Loucy (cell line): ENCODE results near the gene LUZP2.

Experiments
- H2AFZ ChIP-seq: fragments of 200-600 bp; sonication (generic); 2 replicates; pipeline ENCODE4 v1.6.0; 2016; ENCODE audit warnings: antibody characterized with exemption, mild to moderate bottlenecking, low read length, moderate library complexity
- H3F3A ChIP-seq: fragments of 200-600 bp; 2 replicates; pipeline ENCODE4 v1.6.0; 2016; ENCODE audit warnings: antibody characterized with exemption, low read depth, mild to moderate bottlenecking
- H3K27me3 ChIP-seq: fragments of 200-600 bp; sonication (generic); 2 replicates; pipeline ENCODE4 v1.6.1; 2014; ENCODE audit warnings: low read length, mild to moderate bottlenecking; ENCODE audit not compliant: insufficient read depth, poor library complexity, severe bottlenecking
- H3K36me3 ChIP-seq: fragments of 200-600 bp; sonication (generic); 2 replicates; pipeline ENCODE4 v1.6.1; 2016; ENCODE audit warnings: low read length; ENCODE audit not compliant: insufficient read depth
- H3K4me1 ChIP-seq: fragments of 200-600 bp; sonication (generic); 2 replicates; pipeline ENCODE4 v1.5.1; 2014; ENCODE audit warnings: low read length, mild to moderate bottlenecking; ENCODE audit not compliant: insufficient read depth, poor library complexity, severe bottlenecking
- H3K4me2 ChIP-seq: fragments of 200-600 bp; sonication (generic); 2 replicates; pipeline ENCODE4 v1.6.0; 2014; ENCODE audit warnings: antibody characterized with exemption, low read length, low read depth, mild to moderate bottlenecking; ENCODE audit not compliant: poor library complexity, severe bottlenecking
- H3K4me3 ChIP-seq: fragments of 200-600 bp; sonication (generic); 2 replicates; pipeline ENCODE4 v1.5.1; 2014; ENCODE audit warnings: low read length, mild to moderate bottlenecking, mixed read lengths; ENCODE audit not compliant: poor library complexity, severe bottlenecking
- H3K79me2 ChIP-seq: fragments of 200-600 bp; sonication (generic); 2 replicates; pipeline ENCODE4 v1.6.1; 2014; ENCODE audit warnings: low read length; ENCODE audit not compliant: insufficient read depth
- H3K9ac ChIP-seq: fragments of 200-600 bp; sonication (generic); 2 replicates; pipeline ENCODE4 v1.6.0; 2014; ENCODE audit warnings: mild to moderate bottlenecking, low read depth, low read length, moderate library complexity; ENCODE audit not compliant: poor library complexity, severe bottlenecking
- H3K9me2 ChIP-seq: fragments of 200-600 bp; sonication (generic); replicated peaks from 2 replicates; pipeline ENCODE4 v1.6.1; 2016; ENCODE audit warnings: low read depth, low read length, mixed read lengths
- H3K9me3 ChIP-seq: fragments of 200-600 bp; sonication (generic); 2 replicates; pipeline ENCODE4 v1.6.1; 2014; ENCODE audit warnings: mild to moderate bottlenecking, antibody characterized with exemption, low read length, low read depth; ENCODE audit not compliant: insufficient read depth
- H4K20me1 ChIP-seq: fragments of 200-600 bp; sonication (generic); 2 replicates; pipeline ENCODE4 v1.6.0; 2014; ENCODE audit warnings: antibody characterized with exemption, low read length, mild to moderate bottlenecking; ENCODE audit not compliant: insufficient read depth, poor library complexity, severe bottlenecking
- CTCF ChIP-seq: fragments of 200-600 bp; sonication (generic); conservative IDR thresholded peaks from 2 replicates; pipeline ENCODE4 v1.5.1; 2014; ENCODE audit warnings: mild to moderate bottlenecking, antibody characterized with exemption, low read length
- EZH2phosphoT487 ChIP-seq: fragments of 200-600 bp; IDR thresholded peaks from 2 replicates; pipeline ENCODE4 v1.6.1; 2018; ENCODE audit warnings: antibody characterized with exemption, mild to moderate bottlenecking, moderate library complexity, borderline replicate concordance

The LUZP2 gene

GRCh38 chr11:24934733-24935439 lies 438.0 kb downstream of the LUZP2 start:
- Histone ChIP-seq H3K36me3 (no peaks in the 10 kb centered on the region), H3K9me2 (no peaks in the 10 kb centered on the region), H3K9ac (no peak overlapping the region), H3F3A (no peaks in the 10 kb centered on the region), H4K20me1 (no peaks in the 10 kb centered on the region), H3K27me3 (no peaks in the 10 kb centered on the region), H3K9me3 (no peaks in the 10 kb centered on the region; the same call in 1 of the 2 replicates), H3K4me2 (no peak overlapping the region), H2AFZ (no peak overlapping the region), H3K79me2 (no peaks in the 10 kb centered on the region), H3K4me1 (no peaks in the 10 kb centered on the region), H3K4me3 (no peak overlapping the region)
- TF ChIP-seq EZH2phosphoT487 (no peak), CTCF (no peak)

GRCh38 chr11:24944891-24945290 lies 448.0 kb downstream of the LUZP2 start:
- Histone ChIP-seq H3K4me1 (no peaks in the 10 kb centered on the region), H4K20me1 (no peaks in the 10 kb centered on the region), H3F3A (no peaks in the 10 kb centered on the region), H3K9ac (no peak overlapping the region), H3K36me3 (no peaks in the 10 kb centered on the region), H3K9me3 (no peaks in the 10 kb centered on the region), H2AFZ (no peak overlapping the region), H3K4me2 (no peak overlapping the region), H3K9me2 (no peaks in the 10 kb centered on the region), H3K27me3 (no peaks in the 10 kb centered on the region), H3K79me2 (no peaks in the 10 kb centered on the region), H3K4me3 (no peak overlapping the region)
- TF ChIP-seq EZH2phosphoT487 (no peak), CTCF (no peak)

GRCh38 chr11:24949406-24949805 lies 452.6 kb downstream of the LUZP2 start:
- Histone ChIP-seq H2AFZ (no peak overlapping the region), H3K9me2 (no peaks in the 10 kb centered on the region), H3K27me3 (no peaks in the 10 kb centered on the region), H3K4me3 (no peak overlapping the region), H3K4me2 (no peak overlapping the region), H3K9ac (no peak overlapping the region), H3K79me2 (no peaks in the 10 kb centered on the region), H3K36me3 (no peaks in the 10 kb centered on the region), H4K20me1 (no peaks in the 10 kb centered on the region), H3F3A (no peaks in the 10 kb centered on the region), H3K9me3 (no peaks in the 10 kb centered on the region), H3K4me1 (no peaks in the 10 kb centered on the region)
- TF ChIP-seq CTCF (no peak), EZH2phosphoT487 (no peak)
